Posterior vena cava (tissue), 2 donors: ENCODE measurements around the gene PHLDA3. TPM values are rescaled to one million over a fixed set of nuclear protein-coding genes. Genes with fewer than 3 reads are reported as not detected.
A peak's percentile ranks its signal among the peaks of the same experiment; 100 is the strongest.
"Not testable (repeated sequence)": the region's sequence is repeated elsewhere in the genome, so short reads cannot be mapped to it uniquely, and the experiment has no call there.

Experiments used
- DNase-seq: peaks from one replicate; pipeline ENCODE4 v3.0.0-alpha.2; 2020; ENCODE audit warnings: low spot score
- intact Hi-C, 2 donors: fragments of 100-400 bp; cut with DNase I; formaldehyde crosslinking; loops; one replicate each; pipeline versions ENCODE4 v1.14.1 to v1.14.2; 2022 to 2023
- total RNA-seq, 2 donors: library from RNA; stranded (reverse); fragmentation: NEBNext Ultra II Directional; extraction: Animal tissue kit (Norgen Biotek cat#: 25700); gene quantifications; one replicate each; pipeline ENCODE4 v1.2.1, GENCODE V29; 2021
- donor health status: DM: yes; HTN: yes; CAD: no.
- donor health status: DM: yes; HTN: yes; CAD: no.

PHLDA3 gene
- total RNA-seq, 2 donors from 2014 or later, result 55.0 to 57.4 TPM

- DNase-seq, result peak; percentile 34
- intact Hi-C loops, result not testable (repeated sequence)
Observed at GRCh38 chr1:201472321-201472720, 3.3 kb upstream of the PHLDA3 start.

- peak; percentile 59 for DNase-seq
Observed at GRCh38 chr1:201471772-201472171, 2.8 kb upstream of the PHLDA3 start.

GRCh38 chr1:201470581-201470980 lies 1.6 kb upstream of the PHLDA3 start:
- intact Hi-C loops, result no loop called here
- peak; percentile 76 for DNase-seq

More at GRCh38 chr1:201471772-201472171, 2.8 kb upstream of the PHLDA3 start:
- intact Hi-C loops, result no loop called here

- no peak for DNase-seq
- intact Hi-C loops, result loop anchor here in 1 of 2 donors (10.0 kb wide), 1 partner anchor 45 kb away; no protein-coding TSS in a partner anchor
Observed at GRCh38 chr1:201469645-201470074, 672 bp upstream of the PHLDA3 start.

- intact Hi-C loops, result loop anchor here in 1 of 2 donors (10.0 kb wide), 1 partner anchor 46 kb away; no protein-coding TSS in a partner anchor
- DNase-seq, result no peak
Observed at GRCh38 chr1:201468501-201468843, 516 bp downstream of the PHLDA3 start.

GRCh38 chr1:201466492-201466891 lies 2.5 kb downstream of the PHLDA3 start:
- DNase-seq, result no peak

GRCh38 chr1:201465698-201466290 lies 3.2 kb downstream of the PHLDA3 start:
- DNase-seq, result no peak
- intact Hi-C loops, result loop anchor here in 1 of 2 donors (10.0 kb wide), 1 partner anchor 49 kb away; no protein-coding TSS in a partner anchor

More at GRCh38 chr1:201466492-201466891, 2.5 kb downstream of the PHLDA3 start:
- intact Hi-C loops, result loop anchor here in 1 of 2 donors (10.0 kb wide), 1 partner anchor 48 kb away; no protein-coding TSS in a partner anchor

- DNase-seq, result no peak
- intact Hi-C loops, result loop anchor here in 1 of 2 donors (10.0 kb wide), 1 partner anchor 52 kb away; no protein-coding TSS in a partner anchor
Observed at GRCh38 chr1:201463071-201463552, 5.9 kb downstream of the PHLDA3 start.

- DNase-seq, result peak; percentile 96
- intact Hi-C loops, result loop anchor here in 1 of 2 donors (10.0 kb wide), 1 partner anchor 53 kb away; no protein-coding TSS in a partner anchor
Observed at GRCh38 chr1:201461645-201462441, 7.1 kb downstream of the PHLDA3 start.

GRCh38 chr1:201460814-201461644 lies 8.0 kb downstream of the PHLDA3 start:
- intact Hi-C loops, result loop anchor here in 1 of 2 donors (10.0 kb wide), 1 partner anchor 54 kb away; no protein-coding TSS in a partner anchor
- DNase-seq, result no peak

- intact Hi-C loops, result loop anchor here in 1 of 2 donors (10.0 kb wide), 1 partner anchor 55 kb away; no protein-coding TSS in a partner anchor
- DNase-seq, result no peak
Observed at GRCh38 chr1:201459775-201460174, 9.2 kb downstream of the PHLDA3 start.

- intact Hi-C loops, result no loop called here
- DNase-seq, result no peak
Observed at GRCh38 chr1:201459052-201459451, 9.9 kb downstream of the PHLDA3 start.

- DNase-seq, result no peak
- intact Hi-C loops, result no loop called here
Observed at GRCh38 chr1:201457508-201457960, 11.5 kb downstream of the PHLDA3 start.

GRCh38 chr1:201456499-201457309 lies 12.3 kb downstream of the PHLDA3 start:
- DNase-seq, result peak; percentile 92

GRCh38 chr1:201455098-201455497 lies 13.9 kb downstream of the PHLDA3 start:
- intact Hi-C loops, result no loop called here
- DNase-seq, result no peak

More at GRCh38 chr1:201456499-201457309, 12.3 kb downstream of the PHLDA3 start:
- intact Hi-C loops, result no loop called here

GRCh38 chr1:201454608-201455007 lies 14.4 kb downstream of the PHLDA3 start:
- intact Hi-C loops, result no loop called here
- no peak for DNase-seq

GRCh38 chr1:201452866-201453265 lies 16.1 kb downstream of the PHLDA3 start:
- DNase-seq, result no peak
- intact Hi-C loops, result no loop called here

GRCh38 chr1:201450721-201451291 lies 18.2 kb downstream of the PHLDA3 start:
- intact Hi-C loops, result no loop called here
- DNase-seq, result peak; percentile 89
